Measurements from ENCODE around the gene ZNF354B. TPM values are rescaled to one million over a fixed set of nuclear protein-coding genes. Genes with fewer than 3 reads are reported as not detected.

The ZNF354B gene
- total and polyA plus RNA-seq, 2 donors (not counting 3 experiments of a cell fraction or from before 2014, with no cell fraction given), result 6.3 to 17.6 TPM

- H3K4me3 ChIP-seq (replicated peaks in 1 of 3; ENCODE audit: insufficient read depth in 1 of 3, low read depth in 1 of 3, low read length in 3 of 3), result no peak overlapping the region
- ChIA-PET CTCF (no interaction called here), POLR2A (no interaction called here)
- H4K20me1 ChIP-seq (replicated peaks; ENCODE audit: control insufficient read depth, extremely low read depth, insufficient read depth, low read length), result no peaks in the 10 kb centered on the region
- BruUV-seq (replicated peaks), result no TSS peak
- H3K27ac ChIP-seq (ENCODE audit: insufficient read depth, low read depth, low read length), result no peak overlapping the region
- H3K9ac ChIP-seq (replicated peaks; ENCODE audit: extremely low read depth, insufficient read depth, low read length), result no peak overlapping the region
- no peaks in the 10 kb centered on the region for H3K36me3 ChIP-seq (ENCODE audit: control insufficient read depth in 2 of 2, extremely low read depth in 1 of 2, insufficient read depth in 2 of 2, low read length in 2 of 2)
- H3K9me3 ChIP-seq (replicated peaks; ENCODE audit: control insufficient read depth, insufficient read depth, low read length), result no peaks in the 10 kb centered on the region
- H3K4me1 ChIP-seq (ENCODE audit: control insufficient read depth, extremely low read depth, insufficient read depth, low read length), result no peaks in the 10 kb centered on the region
- no peak overlapping the region for H3K4me2 ChIP-seq (ENCODE audit: insufficient read depth, low read length)
- DNase-seq (ENCODE audit: low read depth, low spot score), result no peak
- FAIRE-seq, result no peak
- TF ChIP-seq, protein P1, sequence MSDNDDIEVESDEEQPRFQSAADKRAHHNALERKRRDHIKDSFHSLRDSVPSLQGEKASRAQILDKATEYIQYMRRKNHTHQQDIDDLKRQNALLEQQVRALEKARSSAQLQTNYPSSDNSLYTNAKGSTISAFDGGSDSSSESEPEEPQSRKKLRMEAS (IDR thresholded peaks at IDR 0.05; ENCODE audit: insufficient read depth, insufficient read length), result no peak
- TF ChIP-seq JUN (IDR thresholded peaks at IDR 0.05; ENCODE audit: borderline replicate concordance, insufficient read depth, insufficient read length, low read depth) (no peak), GATA2 (IDR thresholded peaks at IDR 0.05; ENCODE audit: insufficient read depth, insufficient read length, low read depth, low read length) (no peak), MYC (IDR thresholded peaks at IDR 0.05; ENCODE audit: low read depth, low read length) (no peak), FOS (IDR thresholded peaks at IDR 0.05; ENCODE audit: borderline replicate concordance, insufficient read depth, low read length) (no peak), POLR2A (IDR thresholded peaks at IDR 0.05; ENCODE audit: low read depth, low read length) (no peak), EZH2 (IDR thresholded peaks at IDR 0.05; ENCODE audit: borderline replicate concordance, low read depth, low read length, severe bottlenecking) (no peak), POLR2AphosphoS5 (IDR thresholded peaks at IDR 0.05; ENCODE audit: insufficient read depth, low read depth, low read length) (no peak)
- TF ChIP-seq, protein P2, sequence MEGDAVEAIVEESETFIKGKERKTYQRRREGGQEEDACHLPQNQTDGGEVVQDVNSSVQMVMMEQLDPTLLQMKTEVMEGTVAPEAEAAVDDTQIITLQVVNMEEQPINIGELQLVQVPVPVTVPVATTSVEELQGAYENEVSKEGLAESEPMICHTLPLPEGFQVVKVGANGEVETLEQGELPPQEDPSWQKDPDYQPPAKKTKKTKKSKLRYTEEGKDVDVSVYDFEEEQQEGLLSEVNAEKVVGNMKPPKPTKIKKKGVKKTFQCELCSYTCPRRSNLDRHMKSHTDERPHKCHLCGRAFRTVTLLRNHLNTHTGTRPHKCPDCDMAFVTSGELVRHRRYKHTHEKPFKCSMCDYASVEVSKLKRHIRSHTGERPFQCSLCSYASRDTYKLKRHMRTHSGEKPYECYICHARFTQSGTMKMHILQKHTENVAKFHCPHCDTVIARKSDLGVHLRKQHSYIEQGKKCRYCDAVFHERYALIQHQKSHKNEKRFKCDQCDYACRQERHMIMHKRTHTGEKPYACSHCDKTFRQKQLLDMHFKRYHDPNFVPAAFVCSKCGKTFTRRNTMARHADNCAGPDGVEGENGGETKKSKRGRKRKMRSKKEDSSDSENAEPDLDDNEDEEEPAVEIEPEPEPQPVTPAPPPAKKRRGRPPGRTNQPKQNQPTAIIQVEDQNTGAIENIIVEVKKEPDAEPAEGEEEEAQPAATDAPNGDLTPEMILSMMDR (IDR thresholded peaks at IDR 0.05; ENCODE audit: extremely low read depth in 1 of 2, insufficient read depth in 1 of 2, low read depth in 1 of 2, low read length in 2 of 2), result no peak
- no peaks in the 10 kb centered on the region for H3K27me3 ChIP-seq (ENCODE audit: control insufficient read depth in 2 of 2, insufficient read depth in 2 of 2, low read length in 2 of 2)
- H3K79me2 ChIP-seq (ENCODE audit: control insufficient read depth, insufficient read depth, low read length), result no peaks in the 10 kb centered on the region
- dilution Hi-C loops (cut with MboI; ENCODE audit: extremely low pct_ligation_motif_present, low sequenced_read_pairs), result no loop called here
- no peak overlapping the region for H2AFZ ChIP-seq (ENCODE audit: low read depth, low read length)
- intact Hi-C loops (cut with micrococcal nuclease), result no loop called here
- no peaks in the 10 kb centered on the region for H3K9me1 ChIP-seq (replicated peaks; ENCODE audit: control insufficient read depth, extremely low read depth, insufficient read depth, low read length)
Observed at GRCh38 chr5:178849316-178849715, 10.4 kb upstream of the ZNF354B start.
